Tibial nerve (tissue), 4 donors: Measurements from ENCODE around the gene PLXDC1.

Experiments used
- CTCF ChIP-seq, 5 experiments: fragments of 200-600 bp in 3 of 5; fragments of 450-650 bp in 2 of 5; sonication (generic) in 3 of 5; IDR thresholded peaks; one replicate each; pipeline ENCODE4 v1.5.1; 2016 to 2019; ENCODE audit warnings: antibody characterized with exemption in 5 of 5, mild to moderate bottlenecking in 3 of 5, moderate library complexity in 2 of 5
- EP300 ChIP-seq, 2 donors: sonication (generic); formaldehyde crosslinking; IDR thresholded peaks; one replicate each; pipeline ENCODE4 v1.6.1; 2017; ENCODE audit warnings: antibody characterized with exemption in 2 of 2, mild to moderate bottlenecking in 1 of 2
- POLR2A ChIP-seq, 2 donors: fragments of 450-650 bp; IDR thresholded peaks; one replicate each; pipeline ENCODE4 v1.6.1; 2017; ENCODE audit warnings: antibody characterized with exemption in 2 of 2, mild to moderate bottlenecking in 2 of 2, moderate library complexity in 2 of 2

DNA sequence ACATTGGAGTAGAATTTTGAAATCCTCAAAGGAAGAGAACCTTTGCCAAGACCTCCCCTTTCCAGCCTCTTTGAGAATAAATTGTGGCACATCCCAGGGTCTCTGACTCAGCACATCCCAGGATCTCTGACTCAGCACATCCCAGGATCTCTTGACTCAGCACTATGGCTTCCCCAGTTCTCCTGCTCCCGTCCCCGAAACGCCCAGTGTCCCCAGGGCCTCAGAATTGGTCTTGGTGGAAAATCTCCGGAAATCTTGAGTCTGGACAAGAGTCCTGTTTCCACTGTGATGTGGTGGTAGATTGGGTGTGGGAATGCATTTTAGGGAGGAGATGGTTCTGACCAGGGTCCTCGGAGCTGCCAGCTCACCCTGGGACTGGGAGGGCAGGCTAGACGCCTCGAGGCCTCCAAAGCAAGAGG, 19.2 kb downstream of the PLXDC1 start:
- TF ChIP-seq CTCF (IDR thresholded peaks at IDR 0.05) (no peak), POLR2A (IDR thresholded peaks at IDR 0.05) (no peak), EP300 (IDR thresholded peaks at IDR 0.05) (no peak)
